Measurements from ENCODE around the gene FBXO5. TPM values are rescaled to one million over a fixed set of nuclear protein-coding genes. Genes with fewer than 3 reads are reported as not detected.

The FBXO5 gene
- total RNA-seq, 2 experiments from 2014 or later = 3.0 to 3.3 TPM

DNA sequence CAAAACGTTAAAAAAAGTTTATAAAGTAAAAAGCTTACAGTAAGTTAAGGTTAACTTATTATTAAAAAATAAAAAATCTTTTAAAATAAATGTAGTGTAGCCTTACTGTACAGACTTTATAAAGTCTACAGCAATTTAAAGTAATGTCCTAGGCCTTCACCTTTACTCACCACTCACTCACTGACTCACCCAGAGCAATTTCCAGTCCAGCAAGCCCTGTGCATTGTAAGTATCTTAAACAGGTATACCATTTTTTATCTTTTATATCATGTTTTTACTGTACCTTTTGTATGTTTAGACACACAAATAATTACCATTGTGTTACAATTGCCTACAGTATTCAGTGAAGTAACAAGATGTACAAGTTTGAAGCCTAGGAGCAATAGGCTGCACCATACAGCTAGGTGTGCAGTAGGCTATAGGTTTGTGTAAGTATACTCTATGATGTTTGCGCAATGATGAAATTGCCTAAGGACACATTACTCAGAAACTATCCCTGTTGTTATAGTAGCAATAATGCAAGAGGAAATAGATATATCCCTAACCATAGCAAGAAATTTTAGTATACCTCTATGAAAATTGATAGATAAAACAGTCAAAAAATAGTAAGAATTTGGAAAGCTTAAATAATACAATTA lies 39.5 kb downstream of the FBXO5 start:
- H3K4me1 Mint-ChIP-seq (ENCODE audit: low read depth) = peaks cover 7% of the 10 kb centered on the region

DNA sequence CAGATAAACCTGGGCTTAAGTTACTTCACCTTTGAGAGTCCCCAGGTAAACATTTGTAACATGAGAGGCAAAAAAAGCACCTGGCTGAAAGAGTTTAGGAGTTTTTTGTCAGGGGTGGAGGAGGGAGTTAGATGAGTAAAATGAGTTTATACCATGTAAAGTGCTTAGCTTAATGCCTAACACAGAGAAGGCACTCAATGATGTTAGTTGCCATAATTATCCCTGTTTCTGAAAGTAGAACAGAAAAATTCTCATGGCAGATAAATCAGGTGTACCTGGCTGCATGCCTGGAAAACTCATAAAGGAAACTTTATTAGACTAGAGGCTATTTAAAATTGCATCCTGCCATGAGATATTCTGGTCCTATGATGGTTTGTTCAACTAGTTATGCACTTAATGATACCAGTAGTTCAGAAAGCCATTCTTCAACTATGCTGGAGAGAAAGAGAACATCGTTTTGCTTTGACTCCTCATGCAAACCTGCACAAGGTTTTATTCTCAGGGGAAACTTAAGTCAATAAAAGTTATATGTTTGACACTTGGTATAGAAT lies 40.4 kb downstream of the FBXO5 start:
- Histone ChIP-seq H3K36me3 (ENCODE audit: insufficient read depth, low read length) (no peaks in the 10 kb centered on the region), H3K27ac (ENCODE audit: low read depth in 1 of 2, low read length in 2 of 2) (no peak overlapping the region), H3K27me3 (ENCODE audit: control insufficient read depth in 1 of 2, insufficient read depth in 2 of 2, low read length in 2 of 2) (no peaks in the 10 kb centered on the region), H3K9me3 (ENCODE audit: control insufficient read depth in 1 of 2, insufficient read depth in 1 of 2, low read length in 2 of 2) (no peaks in the 10 kb centered on the region), H3K4me3 (ENCODE audit: low read length) (no peak overlapping the region), H3K4me1 (ENCODE audit: insufficient read depth, low read length) (no peaks in the 10 kb centered on the region)
- no peak overlapping the region for H3K4me3 Mint-ChIP-seq
- peaks cover 41% of the 10 kb centered on the region for H3K27me3 Mint-ChIP-seq
- H3K27ac Mint-ChIP-seq = no peak overlapping the region
- TF ChIP-seq, protein P1, sequence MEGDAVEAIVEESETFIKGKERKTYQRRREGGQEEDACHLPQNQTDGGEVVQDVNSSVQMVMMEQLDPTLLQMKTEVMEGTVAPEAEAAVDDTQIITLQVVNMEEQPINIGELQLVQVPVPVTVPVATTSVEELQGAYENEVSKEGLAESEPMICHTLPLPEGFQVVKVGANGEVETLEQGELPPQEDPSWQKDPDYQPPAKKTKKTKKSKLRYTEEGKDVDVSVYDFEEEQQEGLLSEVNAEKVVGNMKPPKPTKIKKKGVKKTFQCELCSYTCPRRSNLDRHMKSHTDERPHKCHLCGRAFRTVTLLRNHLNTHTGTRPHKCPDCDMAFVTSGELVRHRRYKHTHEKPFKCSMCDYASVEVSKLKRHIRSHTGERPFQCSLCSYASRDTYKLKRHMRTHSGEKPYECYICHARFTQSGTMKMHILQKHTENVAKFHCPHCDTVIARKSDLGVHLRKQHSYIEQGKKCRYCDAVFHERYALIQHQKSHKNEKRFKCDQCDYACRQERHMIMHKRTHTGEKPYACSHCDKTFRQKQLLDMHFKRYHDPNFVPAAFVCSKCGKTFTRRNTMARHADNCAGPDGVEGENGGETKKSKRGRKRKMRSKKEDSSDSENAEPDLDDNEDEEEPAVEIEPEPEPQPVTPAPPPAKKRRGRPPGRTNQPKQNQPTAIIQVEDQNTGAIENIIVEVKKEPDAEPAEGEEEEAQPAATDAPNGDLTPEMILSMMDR (IDR thresholded peaks at IDR 0.05) = no peak
- intact Hi-C loops (cut with DNase I, micrococcal nuclease) = no loop called here
- H3K36me3 Mint-ChIP-seq (ENCODE audit: low read depth) = no peaks in the 10 kb centered on the region
- ATAC-seq (ENCODE audit: poor library complexity) (no peak), DNase-seq (no peak)
- H3K4me1 Mint-ChIP-seq (ENCODE audit: low read depth) = no peaks in the 10 kb centered on the region
- POLR2A ChIA-PET = no interaction called here
- H3K9me3 Mint-ChIP-seq = no peaks in the 10 kb centered on the region
- CTCF ChIA-PET = no interaction called here

More for the DNA sequence above, 39.5 kb downstream of the FBXO5 start:
- ATAC-seq (ENCODE audit: poor library complexity) (no peak), DNase-seq (no peak)
- no peaks in the 10 kb centered on the region for H3K36me3 Mint-ChIP-seq (ENCODE audit: low read depth)
- H3K4me3 Mint-ChIP-seq = no peak overlapping the region
- Histone ChIP-seq H3K27ac (ENCODE audit: low read depth in 1 of 2, low read length in 2 of 2) (no peak overlapping the region), H3K27me3 (ENCODE audit: control insufficient read depth in 1 of 2, insufficient read depth in 2 of 2, low read length in 2 of 2) (peaks cover under 1 to 6% of the 10 kb centered on the region in 2 experiments), H3K4me1 (ENCODE audit: insufficient read depth, low read length) (peaks cover 4% of the 10 kb centered on the region), H3K9me3 (ENCODE audit: control insufficient read depth in 1 of 2, insufficient read depth in 1 of 2, low read length in 2 of 2) (no peaks in the 10 kb centered on the region), H3K36me3 (ENCODE audit: insufficient read depth, low read length) (no peaks in the 10 kb centered on the region), H3K4me3 (ENCODE audit: low read length) (no peak overlapping the region)
- no peak overlapping the region for H3K27ac Mint-ChIP-seq
- TF ChIP-seq, protein P1 (IDR thresholded peaks at IDR 0.05) = no peak
- no peaks in the 10 kb centered on the region for H3K9me3 Mint-ChIP-seq
- intact Hi-C loops (cut with DNase I, micrococcal nuclease) = no loop called here
- POLR2A ChIA-PET = no interaction called here
- CTCF ChIA-PET = no interaction called here
- H3K27me3 Mint-ChIP-seq = peaks cover 44% of the 10 kb centered on the region

DNA sequence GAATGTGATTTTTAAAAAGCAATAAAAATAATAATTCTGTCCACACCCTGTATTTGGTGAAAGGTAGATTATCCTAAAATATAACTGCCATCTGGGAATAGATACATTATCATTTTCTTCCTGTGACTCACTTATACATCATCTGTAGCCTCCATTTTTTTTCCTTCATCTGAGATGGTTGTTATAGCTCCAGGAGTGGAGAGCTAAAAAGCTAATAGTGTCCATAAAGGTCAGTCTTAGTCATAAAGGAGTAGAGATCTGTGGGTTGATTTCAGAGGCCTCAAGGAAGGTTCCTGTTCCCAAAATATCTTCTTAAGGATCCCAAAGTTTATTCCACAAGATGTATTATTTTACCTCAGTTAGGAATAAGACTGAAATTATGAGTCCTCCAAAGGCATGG lies 41.1 kb downstream of the FBXO5 start:
- Mint-ChIP-seq H3K9me3 (no peaks in the 10 kb centered on the region), H3K4me3 (no peak overlapping the region), H3K4me1 (ENCODE audit: low read depth) (no peaks in the 10 kb centered on the region), H3K27me3 (peaks cover 42% of the 10 kb centered on the region), H3K27ac (no peak overlapping the region), H3K36me3 (ENCODE audit: low read depth) (no peaks in the 10 kb centered on the region)
- Histone ChIP-seq H3K4me1 (ENCODE audit: insufficient read depth, low read length) (no peaks in the 10 kb centered on the region), H3K4me3 (ENCODE audit: low read length) (no peak overlapping the region), H3K36me3 (ENCODE audit: insufficient read depth, low read length) (no peaks in the 10 kb centered on the region), H3K9me3 (ENCODE audit: control insufficient read depth in 1 of 2, insufficient read depth in 1 of 2, low read length in 2 of 2) (no peaks in the 10 kb centered on the region), H3K27ac (ENCODE audit: low read depth in 1 of 2, low read length in 2 of 2) (no peak overlapping the region), H3K27me3 (ENCODE audit: control insufficient read depth in 1 of 2, insufficient read depth in 2 of 2, low read length in 2 of 2) (no peaks in the 10 kb centered on the region)
- ChIA-PET POLR2A (no interaction called here), CTCF (no interaction called here)
- DNase-seq (no peak), ATAC-seq (ENCODE audit: poor library complexity) (no peak)
- TF ChIP-seq, protein P1 (IDR thresholded peaks at IDR 0.05) = no peak
- intact Hi-C loops (cut with DNase I, micrococcal nuclease) = no loop called here
